ENCODE data around the gene ACKR1.

DNA sequence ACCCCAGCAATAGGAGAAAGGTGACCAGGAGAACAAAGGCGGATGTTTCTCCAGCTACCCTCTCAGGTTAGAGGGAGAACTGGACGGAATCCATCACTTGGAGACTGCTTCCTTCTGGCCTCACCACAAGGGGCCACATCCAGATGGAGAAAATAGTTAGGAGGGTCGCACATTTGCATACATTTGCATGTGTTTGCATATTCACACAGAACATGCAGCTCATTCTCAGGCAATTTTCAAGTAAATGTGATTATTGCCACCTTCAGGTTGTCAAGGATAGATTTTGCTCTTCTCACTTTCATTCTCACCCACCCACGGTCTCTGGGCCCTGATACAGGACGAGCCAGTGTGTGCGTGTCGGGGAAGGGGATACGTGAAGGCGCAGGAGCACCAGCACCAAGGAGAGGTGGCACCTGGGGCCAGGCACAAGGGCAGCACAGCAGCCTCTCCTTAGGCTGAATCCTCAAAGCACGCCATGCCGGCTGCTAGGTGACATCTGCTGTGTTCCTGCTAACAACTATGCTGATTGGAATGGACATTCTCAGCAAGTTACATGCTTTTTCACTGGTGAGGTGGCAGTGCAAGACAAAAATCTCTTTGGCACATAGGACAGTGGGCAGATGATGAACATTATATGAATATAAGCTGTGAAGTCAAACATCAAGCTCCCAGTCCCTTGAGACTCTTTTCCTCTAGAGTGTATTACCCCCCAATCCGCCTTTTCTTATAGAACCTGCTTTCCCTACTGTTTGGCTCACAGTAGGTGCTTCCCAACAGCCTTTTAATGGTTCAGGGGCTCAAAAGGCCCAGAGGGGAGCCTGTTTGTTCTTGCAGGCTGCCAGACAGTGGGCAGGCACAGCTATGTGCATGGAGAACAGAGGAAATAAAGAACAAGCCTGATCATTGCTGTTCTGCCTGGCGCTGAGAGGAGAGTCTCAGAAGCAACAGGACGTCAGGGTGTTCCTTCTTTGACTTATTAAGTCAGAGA, 14.3 kb downstream of the ACKR1 start:
- TF ChIP-seq, protein P1, sequence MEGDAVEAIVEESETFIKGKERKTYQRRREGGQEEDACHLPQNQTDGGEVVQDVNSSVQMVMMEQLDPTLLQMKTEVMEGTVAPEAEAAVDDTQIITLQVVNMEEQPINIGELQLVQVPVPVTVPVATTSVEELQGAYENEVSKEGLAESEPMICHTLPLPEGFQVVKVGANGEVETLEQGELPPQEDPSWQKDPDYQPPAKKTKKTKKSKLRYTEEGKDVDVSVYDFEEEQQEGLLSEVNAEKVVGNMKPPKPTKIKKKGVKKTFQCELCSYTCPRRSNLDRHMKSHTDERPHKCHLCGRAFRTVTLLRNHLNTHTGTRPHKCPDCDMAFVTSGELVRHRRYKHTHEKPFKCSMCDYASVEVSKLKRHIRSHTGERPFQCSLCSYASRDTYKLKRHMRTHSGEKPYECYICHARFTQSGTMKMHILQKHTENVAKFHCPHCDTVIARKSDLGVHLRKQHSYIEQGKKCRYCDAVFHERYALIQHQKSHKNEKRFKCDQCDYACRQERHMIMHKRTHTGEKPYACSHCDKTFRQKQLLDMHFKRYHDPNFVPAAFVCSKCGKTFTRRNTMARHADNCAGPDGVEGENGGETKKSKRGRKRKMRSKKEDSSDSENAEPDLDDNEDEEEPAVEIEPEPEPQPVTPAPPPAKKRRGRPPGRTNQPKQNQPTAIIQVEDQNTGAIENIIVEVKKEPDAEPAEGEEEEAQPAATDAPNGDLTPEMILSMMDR (conservative IDR thresholded peaks at IDR 0.05 in 1 of 2, IDR thresholded peaks at IDR 0.05 in 1 of 2; ENCODE audit: low read depth in 1 of 2, low read length in 2 of 2) = no peak
- no peak for TF ChIP-seq EZH2 (IDR thresholded peaks at IDR 0.05; ENCODE audit: low read length, missing control alignments)

All from fibroblast of lung (primary cell).